ENCODE measurements around the gene TSSC4.

GRCh38 chr11:2422461-2423156 lies 22.1 kb downstream of the TSSC4 start:
- no peak for TF ChIP-seq GABPA (IDR thresholded peaks at IDR 0.05; ENCODE audit: low read depth)
- TF ChIP-seq, protein P1, sequence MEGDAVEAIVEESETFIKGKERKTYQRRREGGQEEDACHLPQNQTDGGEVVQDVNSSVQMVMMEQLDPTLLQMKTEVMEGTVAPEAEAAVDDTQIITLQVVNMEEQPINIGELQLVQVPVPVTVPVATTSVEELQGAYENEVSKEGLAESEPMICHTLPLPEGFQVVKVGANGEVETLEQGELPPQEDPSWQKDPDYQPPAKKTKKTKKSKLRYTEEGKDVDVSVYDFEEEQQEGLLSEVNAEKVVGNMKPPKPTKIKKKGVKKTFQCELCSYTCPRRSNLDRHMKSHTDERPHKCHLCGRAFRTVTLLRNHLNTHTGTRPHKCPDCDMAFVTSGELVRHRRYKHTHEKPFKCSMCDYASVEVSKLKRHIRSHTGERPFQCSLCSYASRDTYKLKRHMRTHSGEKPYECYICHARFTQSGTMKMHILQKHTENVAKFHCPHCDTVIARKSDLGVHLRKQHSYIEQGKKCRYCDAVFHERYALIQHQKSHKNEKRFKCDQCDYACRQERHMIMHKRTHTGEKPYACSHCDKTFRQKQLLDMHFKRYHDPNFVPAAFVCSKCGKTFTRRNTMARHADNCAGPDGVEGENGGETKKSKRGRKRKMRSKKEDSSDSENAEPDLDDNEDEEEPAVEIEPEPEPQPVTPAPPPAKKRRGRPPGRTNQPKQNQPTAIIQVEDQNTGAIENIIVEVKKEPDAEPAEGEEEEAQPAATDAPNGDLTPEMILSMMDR (IDR thresholded peaks at IDR 0.05; ENCODE audit: insufficient read depth, low read length): no peak
- TF ChIP-seq POLR2AphosphoS5 (IDR thresholded peaks at IDR 0.05; ENCODE audit: low read depth): no peak
- TF ChIP-seq, protein P2, sequence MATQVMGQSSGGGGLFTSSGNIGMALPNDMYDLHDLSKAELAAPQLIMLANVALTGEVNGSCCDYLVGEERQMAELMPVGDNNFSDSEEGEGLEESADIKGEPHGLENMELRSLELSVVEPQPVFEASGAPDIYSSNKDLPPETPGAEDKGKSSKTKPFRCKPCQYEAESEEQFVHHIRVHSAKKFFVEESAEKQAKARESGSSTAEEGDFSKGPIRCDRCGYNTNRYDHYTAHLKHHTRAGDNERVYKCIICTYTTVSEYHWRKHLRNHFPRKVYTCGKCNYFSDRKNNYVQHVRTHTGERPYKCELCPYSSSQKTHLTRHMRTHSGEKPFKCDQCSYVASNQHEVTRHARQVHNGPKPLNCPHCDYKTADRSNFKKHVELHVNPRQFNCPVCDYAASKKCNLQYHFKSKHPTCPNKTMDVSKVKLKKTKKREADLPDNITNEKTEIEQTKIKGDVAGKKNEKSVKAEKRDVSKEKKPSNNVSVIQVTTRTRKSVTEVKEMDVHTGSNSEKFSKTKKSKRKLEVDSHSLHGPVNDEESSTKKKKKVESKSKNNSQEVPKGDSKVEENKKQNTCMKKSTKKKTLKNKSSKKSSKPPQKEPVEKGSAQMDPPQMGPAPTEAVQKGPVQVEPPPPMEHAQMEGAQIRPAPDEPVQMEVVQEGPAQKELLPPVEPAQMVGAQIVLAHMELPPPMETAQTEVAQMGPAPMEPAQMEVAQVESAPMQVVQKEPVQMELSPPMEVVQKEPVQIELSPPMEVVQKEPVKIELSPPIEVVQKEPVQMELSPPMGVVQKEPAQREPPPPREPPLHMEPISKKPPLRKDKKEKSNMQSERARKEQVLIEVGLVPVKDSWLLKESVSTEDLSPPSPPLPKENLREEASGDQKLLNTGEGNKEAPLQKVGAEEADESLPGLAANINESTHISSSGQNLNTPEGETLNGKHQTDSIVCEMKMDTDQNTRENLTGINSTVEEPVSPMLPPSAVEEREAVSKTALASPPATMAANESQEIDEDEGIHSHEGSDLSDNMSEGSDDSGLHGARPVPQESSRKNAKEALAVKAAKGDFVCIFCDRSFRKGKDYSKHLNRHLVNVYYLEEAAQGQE (IDR thresholded peaks at IDR 0.05; ENCODE audit: insufficient replicate concordance, low read depth): no peak
- no peak for TF ChIP-seq SPI1 (IDR thresholded peaks at IDR 0.05; ENCODE audit: borderline replicate concordance, low read depth)

Data from HL-60 (cell line).